Activated CD4-positive, alpha-beta T cell treated with anti-CD3 and anti-CD28 coated beads, Interleukin-2, amount 10 ng/mL, durations not matched to agents 24 days and 14 days (primary cell): ENCODE results near the gene KLHL26. TPM values are rescaled to one million over a fixed set of nuclear protein-coding genes. Genes with fewer than 3 reads are reported as not detected.

ENCODE experiments used
- DNase-seq: peaks from one replicate; pipeline ENCODE4 v3.0.0; 2022
- H3K27ac Mint-ChIP-seq: one replicate; pipeline ENCODE4 v1.8.0; 2022; ENCODE audit warnings: mild to moderate bottlenecking, mixed read lengths
- H3K27me3 Mint-ChIP-seq: one replicate; pipeline ENCODE4 v1.8.0; 2022; ENCODE audit warnings: mixed read lengths
- H3K36me3 Mint-ChIP-seq: one replicate; pipeline ENCODE4 v1.8.0; 2022; ENCODE audit warnings: low read depth, mild to moderate bottlenecking, mixed read lengths
- H3K4me1 Mint-ChIP-seq: one replicate; pipeline ENCODE4 v1.8.0; 2021; ENCODE audit warnings: mixed read lengths
- H3K4me3 Mint-ChIP-seq: one replicate; pipeline ENCODE4 v1.8.0; 2022; ENCODE audit warnings: mild to moderate bottlenecking, moderate library complexity, mixed read lengths
- H3K9me3 Mint-ChIP-seq: one replicate; pipeline ENCODE4 v1.8.0; 2021; ENCODE audit warnings: mixed read lengths
- intact Hi-C: fragments of 100-400 bp; cut with micrococcal nuclease; formaldehyde crosslinking; loops from one replicate; pipeline ENCODE4 v1.15.1; 2023
- total RNA-seq: library from RNA; stranded (reverse); gene quantifications from 2 replicates; pipeline ENCODE4 v1.2.3, GENCODE V29; 2022

KLHL26 gene
- total RNA-seq, 1 donor from 2014 or later = 14.0 TPM

GRCh38 chr19:18663940-18664530 lies 27.2 kb downstream of the KLHL26 start:
- no peak for DNase-seq
- H3K36me3 Mint-ChIP-seq = peaks cover 3% of the 10 kb centered on the region
- H3K9me3 Mint-ChIP-seq = no peaks in the 10 kb centered on the region
- no peak overlapping the region for H3K27ac Mint-ChIP-seq
- intact Hi-C loops = no loop called here
- no peak overlapping the region for H3K4me3 Mint-ChIP-seq
- H3K4me1 Mint-ChIP-seq = peaks cover 5% of the 10 kb centered on the region
- H3K27me3 Mint-ChIP-seq = no peaks in the 10 kb centered on the region

DNA sequence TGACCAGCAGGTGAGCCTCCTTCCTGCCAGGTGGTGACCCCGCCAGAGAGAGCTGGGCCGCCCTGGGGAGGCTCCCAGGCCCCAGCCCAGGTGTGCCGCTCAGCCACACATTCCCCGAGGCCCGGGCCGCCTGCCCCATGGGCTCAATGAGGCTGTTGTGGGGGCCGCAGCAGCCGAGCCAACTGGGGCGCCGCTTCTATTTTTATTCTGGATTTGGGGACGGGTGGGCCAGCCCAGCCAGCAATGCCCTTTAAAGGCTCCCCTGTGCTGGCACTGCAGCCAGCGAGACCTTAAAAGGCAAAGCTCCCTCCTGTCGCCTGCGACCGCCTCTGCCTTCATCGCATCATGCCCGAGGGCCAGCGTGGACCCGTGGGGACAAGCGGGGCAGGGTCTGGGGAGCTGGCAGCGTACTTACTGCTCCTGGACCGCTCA lies 29.0 kb downstream of the KLHL26 start:
- intact Hi-C loops = no loop called here
- H3K36me3 Mint-ChIP-seq = peaks cover 8% of the 10 kb centered on the region
- no peaks in the 10 kb centered on the region for H3K9me3 Mint-ChIP-seq
- H3K27ac Mint-ChIP-seq = no peak overlapping the region
- H3K27me3 Mint-ChIP-seq = no peaks in the 10 kb centered on the region
- peaks cover 5% of the 10 kb centered on the region for H3K4me1 Mint-ChIP-seq
- no peak for DNase-seq
- H3K4me3 Mint-ChIP-seq = no peak overlapping the region

- Mint-ChIP-seq H3K9me3 (no peaks in the 10 kb centered on the region), H3K27ac (no peak overlapping the region), H3K27me3 (no peaks in the 10 kb centered on the region), H3K4me3 (no peak overlapping the region), H3K36me3 (peaks cover 8% of the 10 kb centered on the region), H3K4me1 (peaks cover 5% of the 10 kb centered on the region)
- no peak for DNase-seq
- intact Hi-C loops = no loop called here
Observed at GRCh38 chr19:18666317-18666716, 29.5 kb downstream of the KLHL26 start.

GRCh38 chr19:18666784-18667183 lies 30.0 kb downstream of the KLHL26 start:
- DNase-seq = no peak
- Mint-ChIP-seq H3K36me3 (peaks cover 8% of the 10 kb centered on the region), H3K9me3 (no peaks in the 10 kb centered on the region), H3K27me3 (no peaks in the 10 kb centered on the region), H3K4me1 (peaks cover 5% of the 10 kb centered on the region), H3K27ac (no peak overlapping the region), H3K4me3 (no peak overlapping the region)
- intact Hi-C loops = no loop called here

- Mint-ChIP-seq H3K4me3 (no peak overlapping the region), H3K27ac (no peak overlapping the region), H3K27me3 (no peaks in the 10 kb centered on the region), H3K36me3 (peaks cover 8% of the 10 kb centered on the region), H3K9me3 (no peaks in the 10 kb centered on the region), H3K4me1 (peaks cover 5% of the 10 kb centered on the region)
- intact Hi-C loops = no loop called here
- DNase-seq = no peak
Observed at GRCh38 chr19:18667531-18668251, 30.9 kb downstream of the KLHL26 start.

- Mint-ChIP-seq H3K9me3 (no peaks in the 10 kb centered on the region), H3K27ac (no peak overlapping the region), H3K4me3 (no peak overlapping the region), H3K27me3 (no peaks in the 10 kb centered on the region), H3K4me1 (peaks cover 5% of the 10 kb centered on the region), H3K36me3 (peaks cover 8% of the 10 kb centered on the region)
- no peak for DNase-seq
- intact Hi-C loops = no loop called here
Observed at GRCh38 chr19:18668252-18668631, 31.4 kb downstream of the KLHL26 start.

GRCh38 chr19:18668744-18669523 lies 32.1 kb downstream of the KLHL26 start:
- intact Hi-C loops = no loop called here
- DNase-seq = no peak
- Mint-ChIP-seq H3K4me3 (no peak overlapping the region), H3K4me1 (no peaks in the 10 kb centered on the region), H3K27ac (no peak overlapping the region), H3K36me3 (peaks cover 8% of the 10 kb centered on the region), H3K27me3 (no peaks in the 10 kb centered on the region), H3K9me3 (no peaks in the 10 kb centered on the region)

- peaks cover 8% of the 10 kb centered on the region for H3K36me3 Mint-ChIP-seq
- no peak for DNase-seq
- H3K4me3 Mint-ChIP-seq = no peak overlapping the region
- intact Hi-C loops = no loop called here
- no peaks in the 10 kb centered on the region for H3K27me3 Mint-ChIP-seq
- H3K4me1 Mint-ChIP-seq = no peaks in the 10 kb centered on the region
- H3K27ac Mint-ChIP-seq = no peak overlapping the region
- H3K9me3 Mint-ChIP-seq = no peaks in the 10 kb centered on the region
Observed at GRCh38 chr19:18669524-18669817, 32.6 kb downstream of the KLHL26 start.

GRCh38 chr19:18669883-18670282 lies 33.1 kb downstream of the KLHL26 start:
- H3K4me3 Mint-ChIP-seq = no peak overlapping the region
- no peak overlapping the region for H3K27ac Mint-ChIP-seq
- H3K4me1 Mint-ChIP-seq = no peaks in the 10 kb centered on the region
- H3K36me3 Mint-ChIP-seq = peaks cover 8% of the 10 kb centered on the region
- H3K9me3 Mint-ChIP-seq = no peaks in the 10 kb centered on the region
- no peaks in the 10 kb centered on the region for H3K27me3 Mint-ChIP-seq
- intact Hi-C loops = loop anchor here (10.0 kb wide), 1 partner anchor 215 kb away; no protein-coding TSS in a partner anchor
- no peak for DNase-seq

DNA sequence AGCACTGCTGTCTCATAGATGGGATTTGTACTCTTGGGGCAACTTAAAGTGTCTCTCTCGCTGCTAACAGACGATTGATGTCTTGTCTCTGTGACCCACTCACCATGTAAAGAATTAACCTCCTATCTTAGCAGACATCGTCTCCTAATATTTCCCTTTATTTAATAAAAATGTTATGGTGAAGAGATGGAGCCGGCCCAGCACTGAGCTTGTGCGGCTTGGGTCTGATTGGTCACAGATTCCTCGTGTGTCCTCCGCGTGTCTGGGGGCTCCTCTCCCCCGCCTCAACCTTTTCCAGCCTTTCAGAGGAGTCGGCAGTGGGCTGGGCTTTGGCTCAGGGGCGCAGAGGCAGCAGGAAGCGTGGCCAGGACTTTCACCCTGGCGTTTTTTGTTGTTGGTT lies 33.5 kb downstream of the KLHL26 start:
- H3K4me1 Mint-ChIP-seq = no peaks in the 10 kb centered on the region
- no peak overlapping the region for H3K4me3 Mint-ChIP-seq
- H3K27me3 Mint-ChIP-seq = no peaks in the 10 kb centered on the region
- H3K36me3 Mint-ChIP-seq = peaks cover 8% of the 10 kb centered on the region
- no peak overlapping the region for H3K27ac Mint-ChIP-seq
- DNase-seq = no peak
- intact Hi-C loops = loop anchor here (10.0 kb wide), 1 partner anchor 216 kb away; no protein-coding TSS in a partner anchor
- H3K9me3 Mint-ChIP-seq = no peaks in the 10 kb centered on the region

- intact Hi-C loops = loop anchor here (10.0 kb wide), 1 partner anchor 217 kb away; no protein-coding TSS in a partner anchor
- no peaks in the 10 kb centered on the region for H3K27me3 Mint-ChIP-seq
- no peak for DNase-seq
- H3K9me3 Mint-ChIP-seq = no peaks in the 10 kb centered on the region
- H3K4me1 Mint-ChIP-seq = no peaks in the 10 kb centered on the region
- no peak overlapping the region for H3K27ac Mint-ChIP-seq
- no peak overlapping the region for H3K4me3 Mint-ChIP-seq
- peaks cover 8% of the 10 kb centered on the region for H3K36me3 Mint-ChIP-seq
Observed at GRCh38 chr19:18671303-18672043, 34.6 kb downstream of the KLHL26 start.

DNA sequence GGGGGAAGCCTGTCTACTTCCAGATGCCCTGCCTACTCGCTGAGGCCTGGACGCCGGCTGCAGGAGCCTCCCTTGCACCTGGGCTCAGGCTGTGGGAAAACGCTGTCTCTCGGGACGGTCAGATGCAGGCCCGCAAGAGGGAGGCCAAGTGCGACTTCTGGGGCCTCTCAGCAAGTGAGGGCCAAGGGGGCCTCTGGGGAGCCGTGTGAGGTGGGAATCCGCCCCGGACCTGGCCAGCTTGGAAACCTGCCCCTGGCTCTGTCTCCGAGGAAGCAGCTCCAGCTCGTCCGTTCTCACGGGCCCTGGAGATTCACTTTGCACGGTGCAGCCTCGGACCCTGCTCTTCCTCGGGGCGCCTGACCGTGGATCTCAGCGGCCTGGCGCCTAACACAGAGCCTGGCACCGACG lies 35.2 kb downstream of the KLHL26 start:
- no peak for DNase-seq
- H3K27me3 Mint-ChIP-seq = no peaks in the 10 kb centered on the region
- no peak overlapping the region for H3K27ac Mint-ChIP-seq
- H3K4me1 Mint-ChIP-seq = no peaks in the 10 kb centered on the region
- H3K36me3 Mint-ChIP-seq = peaks cover 8% of the 10 kb centered on the region
- intact Hi-C loops = loop anchor here (10.0 kb wide), 1 partner anchor 217 kb away; no protein-coding TSS in a partner anchor
- H3K9me3 Mint-ChIP-seq = no peaks in the 10 kb centered on the region
- no peak overlapping the region for H3K4me3 Mint-ChIP-seq

DNA sequence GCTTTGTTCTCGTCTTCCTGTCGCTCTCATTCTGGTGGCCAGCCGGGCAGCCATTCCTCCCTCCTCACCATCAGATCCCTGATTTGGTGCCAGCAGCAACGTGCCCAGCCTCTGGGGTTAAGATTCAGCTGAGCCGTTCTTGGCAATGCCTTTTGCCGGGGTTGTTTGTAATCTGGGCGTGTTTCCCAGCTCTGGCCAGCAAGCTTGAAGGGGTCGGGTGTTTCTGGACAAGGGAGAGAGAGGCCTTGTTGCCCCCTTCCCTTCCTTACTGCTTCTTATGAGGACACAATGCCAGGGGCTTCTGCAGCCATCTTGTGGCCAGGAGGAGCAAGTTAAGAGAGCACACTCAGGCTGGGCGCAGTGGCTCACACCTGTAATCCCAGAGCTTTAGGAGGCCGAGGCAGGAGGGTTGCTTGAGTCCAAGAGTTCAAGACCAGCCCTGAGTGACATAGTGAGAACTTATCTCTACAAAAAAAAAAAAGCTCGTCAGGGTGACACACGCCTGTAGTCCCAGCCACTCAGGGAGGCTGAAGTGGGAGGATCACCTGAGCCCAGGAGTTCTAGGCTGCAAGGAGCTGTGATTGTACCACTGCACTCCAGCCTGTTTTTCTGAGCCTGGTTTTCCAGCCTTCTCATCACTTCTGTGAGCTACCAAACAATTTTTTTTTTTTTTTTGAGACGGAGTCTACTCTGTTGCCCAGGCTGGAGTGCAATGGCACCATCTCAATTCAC lies 35.9 kb downstream of the KLHL26 start:
- Mint-ChIP-seq H3K27ac (no peak overlapping the region), H3K4me3 (no peak overlapping the region), H3K4me1 (no peaks in the 10 kb centered on the region), H3K27me3 (no peaks in the 10 kb centered on the region), H3K9me3 (no peaks in the 10 kb centered on the region), H3K36me3 (peaks cover 5% of the 10 kb centered on the region)
- no peak for DNase-seq
- intact Hi-C loops = loop anchor here (10.0 kb wide), 1 partner anchor 218 kb away; no protein-coding TSS in a partner anchor
